GM18907 (cell line): ENCODE data around the gene ANG.
A peak's percentile ranks its signal among the peaks of the same experiment; 100 is the strongest.

ENCODE experiments used
- ATAC-seq: cut with Tn5 transposase; IDR thresholded peaks from one replicate; pipeline ENCODE4 v1.9.1; 2021; ENCODE audit warnings: mild to moderate bottlenecking, moderate library complexity; ENCODE audit not compliant: unreplicated experiment

Gene ANG

GRCh38 chr14:20675669-20676068 lies 12.9 kb upstream of the ANG start:
- peak; percentile 61 for ATAC-seq

- peak; percentile 24 for ATAC-seq
These were observed 12.5 kb upstream of the ANG start for GRCh38 chr14:20676072-20676471.

GRCh38 chr14:20679907-20680306 lies 8.7 kb upstream of the ANG start:
- ATAC-seq, result no peak

GRCh38 chr14:20680363-20680762 lies 8.2 kb upstream of the ANG start:
- no peak for ATAC-seq

GRCh38 chr14:20680843-20681347 lies 7.7 kb upstream of the ANG start:
- ATAC-seq, result peak; percentile 30

GRCh38 chr14:20681348-20682126 lies 7.0 kb upstream of the ANG start:
- ATAC-seq, result peak; percentile 37

- ATAC-seq, result no peak
These were observed 6.5 kb upstream of the ANG start for GRCh38 chr14:20682127-20682434.

- ATAC-seq, result peak; percentile 52
These were observed 6.0 kb upstream of the ANG start for GRCh38 chr14:20682435-20683124.

GRCh38 chr14:20683125-20683890 lies 5.3 kb upstream of the ANG start:
- ATAC-seq, result peak; percentile 33

- ATAC-seq, result peak; percentile 36
These were observed 4.5 kb upstream of the ANG start, which contains the start of gene RNASE4 for GRCh38 chr14:20683891-20684661. Gene RNASE4, plus strand, starts transcription at chr14:20684560. Its CDS starts 14,812 bp downstream, at chr14:20699372.

- ATAC-seq, result no peak
These were observed 3.7 kb upstream of the ANG start for GRCh38 chr14:20684662-20685456.

- ATAC-seq, result no peak
These were observed 2.0 kb upstream of the ANG start for GRCh38 chr14:20686386-20687143.

- no peak for ATAC-seq
These were observed 1.0 kb upstream of the ANG start for GRCh38 chr14:20687362-20688166.

- ATAC-seq, result peak; percentile 75
These were observed 2.5 kb downstream of the ANG start for GRCh38 chr14:20690848-20691640.

GRCh38 chr14:20692116-20692751 lies 3.7 kb downstream of the ANG start:
- no peak for ATAC-seq

- no peak for ATAC-seq
These were observed 8.2 kb downstream of the ANG start for GRCh38 chr14:20696764-20697163.
